ENCODE results near the gene RPAP3.

The RPAP3 gene, protein sequence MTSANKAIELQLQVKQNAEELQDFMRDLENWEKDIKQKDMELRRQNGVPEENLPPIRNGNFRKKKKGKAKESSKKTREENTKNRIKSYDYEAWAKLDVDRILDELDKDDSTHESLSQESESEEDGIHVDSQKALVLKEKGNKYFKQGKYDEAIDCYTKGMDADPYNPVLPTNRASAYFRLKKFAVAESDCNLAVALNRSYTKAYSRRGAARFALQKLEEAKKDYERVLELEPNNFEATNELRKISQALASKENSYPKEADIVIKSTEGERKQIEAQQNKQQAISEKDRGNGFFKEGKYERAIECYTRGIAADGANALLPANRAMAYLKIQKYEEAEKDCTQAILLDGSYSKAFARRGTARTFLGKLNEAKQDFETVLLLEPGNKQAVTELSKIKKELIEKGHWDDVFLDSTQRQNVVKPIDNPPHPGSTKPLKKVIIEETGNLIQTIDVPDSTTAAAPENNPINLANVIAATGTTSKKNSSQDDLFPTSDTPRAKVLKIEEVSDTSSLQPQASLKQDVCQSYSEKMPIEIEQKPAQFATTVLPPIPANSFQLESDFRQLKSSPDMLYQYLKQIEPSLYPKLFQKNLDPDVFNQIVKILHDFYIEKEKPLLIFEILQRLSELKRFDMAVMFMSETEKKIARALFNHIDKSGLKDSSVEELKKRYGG

GRCh38 chr12:47705566-47706425, at the start of gene RPAP3:
TSS of gene RPAP3 (minus strand) at chr12:47706030. CDS start at chr12:47702840, 3,190 bp downstream.
- peak; percentile 96 for DNase-seq (ENCODE audit: low read depth)

DNA sequence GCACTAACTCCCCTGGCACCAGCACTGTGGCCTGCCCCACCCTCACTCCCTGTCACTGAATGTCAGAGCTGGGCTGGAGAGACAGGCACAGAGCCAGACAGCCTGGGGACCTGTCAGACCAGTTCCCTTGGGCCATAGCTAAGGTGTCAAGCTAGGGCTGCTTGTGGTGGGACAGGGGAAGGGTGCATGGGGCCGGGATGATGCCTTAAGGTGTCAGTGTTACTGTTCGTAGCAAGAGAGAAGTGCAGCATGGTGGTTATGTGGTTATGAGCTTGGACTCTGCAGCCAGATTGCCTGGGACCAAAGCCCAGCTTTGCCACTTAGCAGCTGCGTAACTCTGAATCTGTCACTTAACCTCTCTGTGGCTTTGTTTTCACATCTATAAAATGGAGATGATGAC, 49.1 kb upstream of the RPAP3 start:
- no peak for DNase-seq (ENCODE audit: low read depth)

DNA sequence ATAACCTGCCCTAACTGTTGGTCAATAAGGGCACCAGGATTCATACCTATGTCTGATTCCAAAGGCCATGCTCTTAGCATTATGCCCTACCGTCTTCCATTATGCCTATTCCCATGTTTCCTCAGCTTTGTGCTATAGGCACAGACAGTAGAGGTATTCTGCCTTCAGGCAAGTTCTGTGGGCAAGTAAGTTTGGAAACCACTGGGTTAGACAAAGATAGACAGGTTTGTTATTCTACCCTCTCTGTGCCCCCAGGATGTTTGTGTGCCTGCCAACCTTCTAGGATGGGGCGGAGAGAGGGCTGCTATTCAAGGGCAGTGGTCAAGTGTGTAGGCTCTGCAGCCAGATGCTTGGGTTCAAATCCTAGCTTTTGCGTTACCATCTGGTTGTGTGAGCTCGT, 48.3 kb upstream of the RPAP3 start:
- DNase-seq (ENCODE audit: low read depth), result no peak

DNA sequence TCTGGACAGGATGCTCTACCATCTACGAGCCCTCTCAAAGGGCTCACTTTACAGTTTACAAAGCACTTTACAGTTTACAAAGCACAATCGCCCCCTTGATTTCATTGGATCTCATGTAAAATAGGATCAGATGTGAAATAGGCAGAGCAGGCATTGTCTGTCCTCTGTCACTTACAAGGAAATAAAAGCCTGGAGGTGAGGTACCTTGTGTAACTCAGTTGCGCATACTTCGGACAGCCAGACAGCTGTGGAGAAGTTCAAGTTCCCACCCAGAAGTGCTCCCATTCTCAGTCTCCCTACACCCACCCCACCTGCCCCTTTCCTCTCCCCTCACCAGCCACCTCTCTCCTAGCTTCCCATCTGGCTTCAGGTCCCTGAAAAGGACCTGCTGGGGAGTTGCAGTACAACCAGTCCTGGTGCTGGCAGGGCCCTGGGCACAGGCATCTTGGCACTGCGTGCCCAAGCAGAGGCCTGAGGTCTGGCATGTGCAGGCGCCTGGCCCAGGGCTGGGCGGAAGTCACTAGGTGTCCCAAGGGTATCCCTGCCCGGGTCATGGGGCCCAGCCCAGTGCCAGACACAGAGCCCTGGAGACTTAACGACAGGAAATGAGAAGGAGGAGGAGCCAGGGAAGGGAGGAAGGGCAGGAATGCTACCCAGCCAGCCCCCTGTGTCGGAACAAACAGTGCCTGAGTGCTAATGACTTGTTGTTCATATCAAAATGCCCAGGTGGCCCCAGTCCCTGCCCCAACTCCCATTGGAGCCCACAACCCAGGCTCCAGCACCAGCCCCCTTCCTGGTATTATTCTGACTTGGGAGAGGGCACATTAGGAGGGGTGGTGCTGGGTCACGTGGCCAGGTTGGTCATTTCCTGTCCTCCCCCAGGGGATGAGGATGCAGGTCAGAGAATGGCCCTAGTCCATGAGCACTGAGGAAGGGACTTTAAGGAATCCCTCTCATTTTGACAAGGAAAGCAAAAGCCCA, 47.5 kb upstream of the RPAP3 start:
- DNase-seq (ENCODE audit: low read depth), result no peak

- DNase-seq (ENCODE audit: low read depth), result no peak
Observed at GRCh38 chr12:47752552-47752951, 46.7 kb upstream of the RPAP3 start.

DNA sequence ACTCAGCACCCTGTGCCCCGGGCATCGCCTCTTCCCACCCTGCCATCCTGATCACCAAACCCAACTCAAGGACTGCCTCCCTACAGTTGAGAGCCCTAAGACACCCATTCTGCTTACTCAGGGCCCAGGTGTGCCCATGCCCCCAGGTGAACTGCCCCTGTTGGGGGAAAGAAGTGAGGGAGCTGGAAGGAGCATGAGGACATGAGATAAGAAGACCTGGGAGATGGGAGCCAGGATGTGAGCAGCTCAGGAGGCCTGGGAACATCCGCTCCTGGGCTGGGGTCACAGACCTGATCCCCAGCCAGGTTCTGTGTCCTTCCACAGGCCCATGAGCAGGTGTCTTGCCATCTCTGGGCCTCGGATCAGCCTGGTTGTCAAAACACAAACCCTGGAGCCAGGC, 46.3 kb upstream of the RPAP3 start:
- DNase-seq (ENCODE audit: low read depth), result no peak

DNA sequence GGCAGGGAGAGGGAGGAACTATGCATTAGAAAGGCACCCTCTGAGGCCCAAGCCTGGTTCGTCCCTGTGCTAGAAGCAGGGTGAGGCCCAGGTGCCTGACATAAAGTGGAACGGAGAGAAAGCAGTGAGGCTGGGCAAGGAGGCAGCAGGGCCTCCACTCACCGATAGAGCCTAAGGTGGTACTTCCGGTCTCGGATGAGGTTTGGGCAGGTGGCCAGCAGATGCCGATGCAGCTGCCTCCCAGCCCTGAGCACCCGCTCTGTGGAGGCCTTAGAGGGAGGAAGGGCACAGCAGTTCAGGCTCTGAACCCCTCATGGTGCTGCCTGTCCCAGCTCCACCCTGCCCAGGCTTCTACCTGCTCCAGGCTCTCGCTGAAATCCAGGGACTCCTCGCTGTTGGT, 45.7 kb upstream of the RPAP3 start:
- no peak for DNase-seq (ENCODE audit: low read depth)

GRCh38 chr12:47750916-47751470, 45.2 kb upstream of the RPAP3 start:
- no peak for DNase-seq (ENCODE audit: low read depth)

DNA sequence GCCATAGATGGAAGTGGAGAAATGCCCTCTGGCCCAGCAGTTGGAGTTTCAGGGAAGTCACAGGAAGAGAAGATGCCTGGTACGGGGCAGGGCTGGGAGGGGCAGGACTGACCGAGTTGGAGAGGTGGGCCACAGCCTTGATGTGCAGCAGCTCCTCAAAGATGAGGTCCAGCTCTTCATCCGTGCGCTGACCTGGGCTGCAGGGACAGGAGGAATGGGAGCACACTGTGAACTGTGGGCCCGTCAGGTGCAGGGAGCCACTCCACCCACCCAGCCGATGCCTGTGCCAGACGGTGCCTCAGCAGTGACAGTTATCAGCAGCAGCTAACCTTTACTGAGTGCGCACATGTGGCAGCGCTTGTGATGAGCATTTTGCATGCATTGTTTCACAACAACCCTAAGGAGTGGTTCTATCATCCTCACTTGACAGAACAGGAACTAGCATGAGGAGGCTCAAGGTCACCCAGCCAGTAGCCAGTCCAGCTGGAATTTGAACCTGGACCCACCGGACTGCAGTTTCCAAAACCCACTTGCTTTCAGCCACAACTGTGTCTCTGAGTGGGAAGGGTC, 44.5 kb upstream of the RPAP3 start:
- DNase-seq (ENCODE audit: low read depth), result no peak

GRCh38 chr12:47748899-47749298, 43.1 kb upstream of the RPAP3 start:
- DNase-seq (ENCODE audit: low read depth), result no peak

- DNase-seq (ENCODE audit: low read depth), result no peak
Observed at GRCh38 chr12:47748507-47748828, 42.6 kb upstream of the RPAP3 start.

DNA sequence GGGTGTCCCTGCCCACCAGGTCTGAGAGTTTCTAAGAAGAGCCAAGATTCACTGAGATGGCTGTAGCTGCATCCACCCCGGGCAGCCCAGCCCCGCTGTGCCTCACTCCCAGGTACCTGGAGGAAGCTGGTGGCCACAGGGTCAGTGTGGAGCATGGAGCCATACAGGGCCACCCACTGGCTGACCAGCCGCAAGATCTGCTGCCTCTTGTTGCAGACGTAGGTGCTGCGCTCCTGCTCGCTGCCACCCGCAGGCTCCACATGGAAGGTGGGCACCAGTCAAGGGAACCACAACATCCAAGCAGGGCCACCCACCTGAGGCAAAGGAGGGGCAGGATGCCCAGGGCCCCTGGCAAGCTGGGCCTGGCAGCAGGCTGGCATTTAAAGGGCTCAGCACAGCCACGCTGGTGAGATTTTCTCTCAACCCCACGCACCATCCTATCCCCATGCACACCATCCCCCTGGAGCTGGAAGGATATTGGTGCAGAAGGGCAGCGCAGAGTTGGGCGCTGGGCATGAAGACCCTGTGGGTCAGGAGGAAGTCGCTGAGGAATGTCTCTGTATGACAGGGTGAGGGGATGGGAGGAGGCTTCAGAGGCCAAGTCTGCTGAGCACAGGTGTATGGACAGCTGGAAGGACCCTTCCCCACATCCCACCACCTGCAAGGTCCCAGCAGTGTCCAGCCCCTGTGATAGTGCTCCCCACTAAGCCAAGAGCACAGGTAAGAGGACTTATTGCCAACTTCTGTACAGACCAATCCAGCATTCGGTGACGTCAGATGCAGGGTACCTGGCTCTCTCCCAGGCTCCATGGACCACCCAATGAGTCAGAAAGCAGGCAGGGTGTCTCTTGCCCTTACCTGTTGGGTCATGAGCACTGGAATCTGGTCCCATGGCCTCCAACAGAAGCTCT, 42.0 kb upstream of the RPAP3 start:
- no peak for DNase-seq (ENCODE audit: low read depth)

DNA sequence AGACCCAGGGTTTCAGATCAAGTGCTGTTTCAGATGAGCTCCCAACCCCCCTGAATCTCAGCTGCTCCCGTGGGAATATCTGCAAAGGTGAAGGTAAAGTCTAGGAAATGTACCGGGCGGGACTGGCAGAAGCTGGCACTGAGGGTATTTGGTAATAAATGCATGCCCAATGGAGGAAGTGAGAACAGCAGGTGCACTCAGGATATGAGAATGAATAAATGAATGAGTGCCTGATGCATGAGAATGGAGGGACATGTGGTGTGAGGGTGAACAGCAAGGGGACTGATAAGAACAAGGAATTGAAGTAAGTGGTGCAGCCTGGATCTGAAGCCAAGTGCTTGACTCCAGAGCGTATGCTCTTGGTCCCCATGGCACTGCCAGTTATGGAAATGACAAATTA, 41.3 kb upstream of the RPAP3 start:
- no peak for DNase-seq (ENCODE audit: low read depth)

DNA sequence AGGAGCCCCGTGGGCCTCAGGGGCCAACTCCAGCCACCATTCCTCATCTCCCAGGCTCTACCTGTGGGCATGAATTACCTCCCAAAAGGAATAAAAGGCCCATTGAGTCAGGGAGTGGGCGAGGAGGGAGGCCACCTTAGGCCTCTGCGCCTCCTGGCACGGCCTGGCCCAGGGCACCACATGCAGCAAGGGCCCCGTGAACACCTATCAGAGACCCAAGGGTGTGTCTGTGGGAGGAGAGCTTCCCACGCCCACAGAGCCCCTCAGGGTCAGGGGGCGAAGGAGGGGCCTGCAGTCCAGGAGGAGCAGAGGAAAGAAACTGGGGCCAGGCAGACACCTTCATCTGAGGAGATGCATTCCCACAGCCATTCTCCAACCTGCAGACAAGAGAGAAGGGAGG, 40.7 kb upstream of the RPAP3 start:
- DNase-seq (ENCODE audit: low read depth), result no peak

GRCh38 chr12:47746073-47746472, 40.2 kb upstream of the RPAP3 start:
- no peak for DNase-seq (ENCODE audit: low read depth)

- no peak for DNase-seq (ENCODE audit: low read depth)
Observed at GRCh38 chr12:47745485-47746041, 39.7 kb upstream of the RPAP3 start.

DNA sequence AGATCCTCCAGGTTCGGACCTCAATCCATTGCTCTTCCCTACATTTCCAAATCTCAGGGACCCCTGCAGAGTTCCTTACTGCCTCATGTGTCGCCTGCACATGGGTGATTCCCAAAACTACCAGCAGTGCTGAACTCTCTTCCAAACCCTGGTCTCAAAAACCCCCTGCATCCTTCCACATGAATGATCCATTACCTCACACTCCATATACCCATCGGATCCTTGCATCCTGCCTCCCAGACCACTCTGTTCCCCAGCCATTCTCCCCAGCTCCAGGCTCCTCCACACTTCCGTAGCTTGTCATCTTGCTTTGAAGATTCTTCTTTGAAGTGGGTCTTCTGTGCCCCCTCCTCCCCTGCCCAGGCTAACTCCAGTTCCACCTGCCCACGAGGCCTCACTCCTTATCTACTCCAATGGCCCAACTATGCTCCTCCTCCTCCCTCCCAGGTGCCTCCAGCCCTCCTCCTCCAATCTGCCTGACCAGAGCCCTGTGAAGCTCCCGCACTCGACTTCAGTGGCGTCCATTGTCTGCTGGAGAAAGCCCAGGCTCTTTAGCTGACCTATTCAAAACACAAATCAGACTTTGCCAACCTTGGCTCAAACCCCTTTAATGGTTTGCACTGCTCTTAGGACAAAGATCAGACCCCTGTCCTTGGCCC, 39.1 kb upstream of the RPAP3 start:
- DNase-seq (ENCODE audit: low read depth), result no peak

GRCh38 chr12:47744005-47744651, 38.3 kb upstream of the RPAP3 start:
- no peak for DNase-seq (ENCODE audit: low read depth)
